GM21737 (cell line): ENCODE data around the gene CD53.
"Not testable (repeated sequence)": the region's sequence is repeated elsewhere in the genome, so short reads cannot be mapped to it uniquely, and the experiment has no call there.

Experiments
- ATAC-seq: cut with Tn5 transposase; IDR thresholded peaks from one replicate; pipeline ENCODE4 v1.9.1; 2021; ENCODE audit warnings: mild to moderate bottlenecking, moderate library complexity; ENCODE audit not compliant: unreplicated experiment

The CD53 gene, protein sequence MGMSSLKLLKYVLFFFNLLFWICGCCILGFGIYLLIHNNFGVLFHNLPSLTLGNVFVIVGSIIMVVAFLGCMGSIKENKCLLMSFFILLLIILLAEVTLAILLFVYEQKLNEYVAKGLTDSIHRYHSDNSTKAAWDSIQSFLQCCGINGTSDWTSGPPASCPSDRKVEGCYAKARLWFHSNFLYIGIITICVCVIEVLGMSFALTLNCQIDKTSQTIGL

DNA sequence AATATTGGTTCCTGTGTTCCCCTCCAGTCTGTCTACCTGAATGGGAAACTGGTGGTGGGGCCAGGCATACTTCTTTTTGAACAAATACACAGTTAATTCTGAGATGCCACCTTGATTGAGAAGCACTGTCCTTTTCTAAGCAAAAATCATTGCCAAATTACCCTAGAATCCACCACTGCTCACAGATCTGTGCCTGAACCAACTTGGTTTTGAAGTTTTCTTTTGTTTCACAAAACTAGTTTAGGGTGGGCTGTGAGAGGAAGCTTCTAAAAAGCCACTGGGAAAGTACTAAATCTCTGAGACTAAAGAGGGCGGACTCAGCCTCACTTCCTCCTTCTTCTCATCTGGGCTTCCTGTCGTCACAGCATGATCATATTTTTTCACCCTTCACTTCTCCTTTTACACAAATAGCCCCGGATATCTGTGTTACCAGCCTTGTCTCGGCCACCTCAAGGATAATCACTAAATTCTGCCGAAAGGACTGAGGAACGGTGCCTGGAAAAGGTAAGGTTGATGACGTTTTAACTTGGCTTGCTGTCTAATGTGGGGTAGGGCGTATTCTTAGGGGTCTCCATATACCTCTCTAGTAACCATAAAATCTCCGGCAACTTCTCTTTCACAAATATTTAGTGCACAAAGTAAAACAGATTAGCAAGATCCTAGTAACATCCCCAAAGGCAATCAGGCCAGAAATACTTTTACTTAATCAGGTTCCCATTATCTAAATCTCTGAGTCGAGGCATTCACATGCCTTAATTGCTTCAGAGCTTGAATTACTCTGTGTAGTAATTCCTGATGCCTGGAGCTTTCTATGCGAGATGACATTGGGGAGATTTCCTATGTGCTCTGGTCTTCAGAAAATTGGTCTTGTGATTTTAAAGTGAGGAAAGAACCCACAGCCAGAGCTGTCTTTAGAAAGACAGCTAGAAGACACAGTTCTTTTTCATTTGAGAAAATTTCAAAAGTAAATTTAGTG, at the start of gene CD53:
Gene CD53, plus strand, starts transcription at position 404 of the 976 bp plus-strand sequence. CDS start 18,261 bp downstream, outside the sequence.
- peak; percentile 45 for ATAC-seq

DNA sequence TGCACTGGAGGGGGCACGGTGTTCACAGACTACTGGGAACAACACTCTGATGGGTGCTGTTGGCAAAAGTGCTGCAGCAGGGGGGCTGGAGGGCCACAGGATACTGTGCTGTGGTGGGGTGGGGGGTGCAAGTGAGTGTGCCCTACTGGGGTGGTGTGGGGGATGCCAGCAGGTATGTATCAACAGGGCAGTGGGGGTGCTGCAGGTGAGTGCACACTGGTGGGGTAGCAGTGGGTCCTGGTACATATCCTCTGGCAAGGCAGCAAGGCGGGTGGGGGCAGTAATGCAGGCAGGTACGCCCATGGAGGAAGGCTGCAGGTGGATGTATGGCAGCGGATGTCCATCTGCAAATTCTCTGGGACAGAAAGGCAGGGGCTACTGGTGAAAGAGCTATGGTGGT, 48.8 kb upstream of the CD53 start:
- no peak for ATAC-seq

DNA sequence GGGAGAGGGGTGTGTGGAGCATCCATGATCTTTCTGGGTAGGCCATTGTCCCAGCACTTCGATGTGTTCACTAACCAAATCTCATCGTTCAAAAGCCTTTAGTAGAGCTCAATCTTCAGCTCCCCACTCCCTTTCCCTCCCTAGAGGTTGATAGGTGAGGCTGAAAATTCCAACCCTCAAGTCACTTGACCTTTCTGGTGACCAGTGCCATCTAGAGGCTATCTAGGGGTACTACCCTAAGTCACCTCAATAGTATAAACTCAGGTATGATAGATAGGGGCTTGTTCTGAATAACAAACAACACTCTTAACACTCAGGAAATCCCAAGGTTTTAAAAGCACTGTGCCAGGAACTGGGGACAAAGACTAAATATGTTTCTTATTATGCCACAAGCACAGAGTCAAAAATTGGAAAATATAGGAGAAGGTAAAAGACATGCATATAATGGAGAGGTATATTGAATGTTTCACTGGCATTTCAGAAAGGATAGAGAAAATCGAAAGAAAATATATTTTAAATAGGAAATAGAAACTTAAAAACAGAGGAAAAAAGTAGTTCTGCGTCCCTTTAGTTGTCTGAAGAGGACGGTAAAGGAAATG, 42.9 kb upstream of the CD53 start:
- no peak for ATAC-seq

DNA sequence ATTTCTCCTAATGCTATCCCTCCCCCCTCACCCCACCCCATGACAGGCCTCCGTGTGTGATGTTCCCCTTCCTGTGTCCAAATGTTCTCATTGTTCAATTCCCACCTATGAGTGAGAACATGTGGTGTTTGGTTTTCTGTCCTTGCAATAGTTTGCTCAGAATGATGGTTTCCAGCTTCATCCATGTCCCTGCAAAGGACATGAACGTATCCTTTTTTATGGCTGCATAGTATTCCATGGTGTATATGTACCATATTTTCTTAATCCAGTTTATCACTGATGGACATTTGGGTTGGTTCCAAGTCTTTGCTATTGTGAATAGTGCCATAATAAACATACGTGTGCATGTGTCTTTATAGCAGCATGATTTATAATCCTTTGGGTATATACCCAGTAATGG, 39.2 kb upstream of the CD53 start:
- ATAC-seq: not testable (repeated sequence)

DNA sequence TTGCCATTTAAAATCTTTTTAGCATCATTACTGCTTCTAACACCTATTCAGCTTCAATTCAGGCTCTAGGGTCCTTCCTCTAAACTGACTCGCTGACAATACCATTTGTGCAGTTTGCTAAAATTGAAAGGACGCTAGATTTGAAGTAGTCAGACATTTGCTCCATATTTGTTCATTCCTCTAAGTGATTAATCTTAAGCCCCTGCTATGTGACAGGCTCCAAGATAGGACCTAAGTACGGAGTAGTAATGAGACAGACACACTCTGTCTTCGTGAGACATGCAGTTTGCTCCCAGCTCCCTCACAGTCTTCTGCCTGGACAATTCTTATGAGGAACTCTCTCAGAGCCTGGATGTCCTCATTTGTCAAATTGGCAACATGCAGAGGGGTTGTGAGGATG, 26.1 kb upstream of the CD53 start:
- ATAC-seq: no peak

DNA sequence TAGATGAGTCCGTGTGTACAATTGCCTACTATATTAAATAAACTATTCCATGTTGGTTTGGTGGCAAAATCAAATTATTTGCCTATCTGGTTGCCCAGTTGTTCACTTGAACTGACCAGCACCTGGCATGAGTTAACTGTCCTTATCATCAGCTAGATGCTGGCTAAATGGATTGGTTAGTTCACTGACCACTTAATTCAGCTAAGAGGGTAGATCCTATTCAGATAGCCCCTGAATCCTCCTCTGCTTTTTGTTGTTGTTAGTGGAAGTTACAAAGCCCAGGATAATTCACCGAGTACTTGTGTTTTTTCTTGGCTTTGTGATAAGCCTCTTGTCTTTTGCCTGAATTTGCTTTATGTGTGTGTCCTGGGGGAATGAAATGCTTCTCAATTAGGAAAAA, 22.8 kb upstream of the CD53 start:
- no peak for ATAC-seq

DNA sequence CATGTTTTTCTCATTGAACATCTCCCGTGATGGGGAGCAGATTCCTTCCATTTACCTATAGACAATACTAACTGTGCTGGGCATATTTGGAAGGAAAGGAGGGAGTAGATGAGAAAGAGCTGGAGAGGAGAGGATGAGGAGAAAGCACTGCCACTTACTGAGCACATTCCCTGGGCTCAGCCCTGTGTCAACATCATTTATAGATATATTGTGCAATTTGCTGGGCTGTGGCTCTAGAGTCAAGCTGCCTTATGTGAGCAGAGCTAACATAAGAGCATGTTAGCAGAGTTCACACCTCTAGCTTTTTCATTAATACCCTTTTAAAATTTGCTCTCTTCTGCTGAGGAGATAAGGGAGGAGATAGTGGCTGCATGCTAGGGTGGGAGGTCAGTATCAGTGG, 22.3 kb upstream of the CD53 start:
- ATAC-seq: no peak

DNA sequence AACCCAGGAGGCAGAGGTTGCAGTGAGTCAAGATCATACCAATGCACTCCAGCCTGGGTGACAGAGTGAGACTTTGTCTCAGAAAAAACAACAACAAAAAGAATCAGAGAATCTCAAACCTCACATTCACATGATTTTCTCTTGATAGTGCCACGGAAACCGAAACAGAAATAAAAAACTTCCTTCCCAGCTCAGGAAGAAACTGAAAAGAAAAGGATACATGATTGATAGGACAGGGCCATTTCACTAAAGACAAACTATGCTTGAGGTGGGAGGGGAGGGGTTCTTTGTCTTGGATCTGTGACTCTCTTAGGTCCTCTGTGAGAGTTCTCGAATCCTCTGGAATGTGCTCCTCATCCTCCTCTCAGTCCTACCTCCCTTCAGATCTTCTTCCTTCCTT, 19.8 kb upstream of the CD53 start:
- no peak for ATAC-seq

DNA sequence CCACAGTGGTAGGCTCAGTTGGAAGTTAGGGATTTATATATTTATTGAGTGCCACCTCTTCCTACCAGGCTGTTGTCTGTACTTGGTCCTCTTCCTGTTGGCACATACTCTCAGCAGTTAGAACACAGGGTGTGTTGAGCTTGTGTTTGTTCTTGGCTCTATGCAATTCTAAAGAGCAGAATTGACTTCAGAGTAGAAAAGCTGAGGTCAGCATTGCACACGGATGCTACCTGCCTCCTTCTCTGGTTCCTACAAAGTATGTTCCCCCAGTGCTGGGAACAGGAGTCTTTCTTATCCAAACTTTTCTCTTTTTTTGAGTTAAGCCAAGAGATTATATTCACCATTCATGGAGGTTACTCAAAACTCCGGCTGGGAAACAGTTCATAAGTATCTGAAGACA, 16.5 kb upstream of the CD53 start:
- no peak for ATAC-seq

DNA sequence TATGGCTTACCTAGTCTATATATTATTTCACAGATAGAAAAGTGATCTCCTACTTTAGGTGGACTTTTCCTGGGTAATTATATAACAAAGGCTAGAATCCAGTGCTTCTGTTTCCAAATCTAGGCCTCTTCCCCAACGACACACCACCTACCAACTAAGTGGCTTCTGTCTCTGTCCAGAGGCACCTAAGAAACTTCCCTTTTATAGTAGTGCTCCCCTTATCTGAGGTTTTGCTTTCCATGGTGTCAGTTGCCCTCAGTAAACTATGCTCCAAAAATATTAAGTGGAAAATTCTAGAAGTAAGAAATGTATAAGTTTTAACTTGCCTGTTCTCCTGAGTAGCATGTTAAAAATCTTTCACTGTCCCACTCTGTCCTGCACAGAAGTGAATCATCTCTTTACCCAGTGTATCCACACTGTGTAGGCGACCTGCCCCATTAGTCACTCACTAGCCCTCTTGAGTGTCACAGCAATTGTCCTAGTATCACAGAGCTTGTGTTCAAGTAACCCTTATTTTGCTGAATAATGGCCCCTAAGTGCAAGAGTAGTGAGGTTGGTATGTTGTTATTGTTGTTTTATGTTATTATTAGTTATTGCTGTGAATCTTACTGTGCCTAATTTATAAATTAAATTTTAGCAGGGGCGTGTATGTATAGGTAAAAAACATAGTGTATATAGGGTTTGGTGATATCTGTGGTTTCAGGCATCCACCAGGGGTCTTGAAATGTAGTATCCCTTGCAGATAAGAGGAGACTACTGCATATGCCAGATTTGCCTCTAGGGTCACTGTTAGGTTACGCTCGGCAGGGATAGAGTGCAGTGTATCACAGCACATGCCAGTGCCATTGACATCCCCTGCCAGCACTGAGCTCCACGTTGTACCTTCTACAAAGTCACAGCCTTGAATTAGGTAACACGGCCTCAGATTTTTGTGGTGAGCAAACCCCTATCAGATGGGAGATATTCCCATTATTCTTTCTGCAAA, 14.7 kb upstream of the CD53 start:
- no peak for ATAC-seq

DNA sequence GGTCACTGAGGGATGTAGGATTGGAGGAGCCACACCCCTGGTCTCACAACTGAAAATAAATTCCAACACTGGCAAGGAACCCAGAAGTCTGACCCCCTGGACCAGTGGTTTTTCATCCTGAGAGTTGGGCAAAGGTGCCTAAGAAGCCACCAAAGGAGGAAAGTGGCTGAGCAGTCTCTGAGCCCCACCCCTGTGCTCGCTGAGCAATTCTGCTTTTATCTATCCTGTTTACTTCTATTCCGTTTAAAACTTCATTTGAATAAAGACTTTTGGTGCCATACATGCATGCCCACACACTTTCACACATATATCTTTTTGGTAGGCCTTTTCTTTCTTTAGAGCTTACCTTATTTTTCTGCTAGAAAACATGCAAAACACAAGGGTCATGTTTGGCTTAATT, 13.9 kb upstream of the CD53 start:
- ATAC-seq: no peak

DNA sequence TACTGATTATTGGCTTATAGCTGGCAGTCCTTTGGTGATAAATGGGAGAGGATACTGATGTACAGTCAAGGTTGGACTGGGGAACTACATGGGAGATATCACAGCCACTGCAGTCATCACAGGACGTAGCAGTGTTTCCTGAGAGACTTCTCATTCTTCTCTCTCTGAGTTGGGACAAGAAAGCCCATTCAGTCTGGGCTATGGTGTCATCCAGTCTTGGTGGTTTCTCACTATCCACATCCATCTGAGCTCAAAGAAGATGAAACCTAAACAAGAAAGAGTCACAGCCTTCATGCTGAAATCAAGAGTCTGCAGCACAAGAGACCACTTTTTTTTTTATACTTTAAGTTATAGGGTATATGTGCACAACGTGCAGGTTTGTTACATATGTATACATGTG, 12.8 kb upstream of the CD53 start:
- no peak for ATAC-seq

DNA sequence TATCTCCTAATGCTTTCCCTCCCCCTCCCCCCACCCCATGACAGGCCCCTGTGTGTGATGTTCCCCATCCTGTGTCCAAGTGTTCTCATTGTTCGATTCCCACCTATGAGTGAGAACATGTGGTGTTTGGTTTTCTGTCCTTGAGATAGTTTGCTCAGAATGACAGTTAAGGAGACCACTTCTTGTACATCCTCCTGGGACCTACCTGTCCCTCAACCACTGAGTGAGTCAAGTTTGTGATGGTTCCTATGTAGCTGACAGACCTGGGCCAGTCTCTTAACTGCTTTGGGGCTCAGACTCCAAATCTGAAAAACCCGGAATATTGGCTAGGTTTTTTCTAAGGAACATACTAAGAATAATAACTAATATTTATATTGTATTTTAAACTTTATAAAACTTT, 12.3 kb upstream of the CD53 start:
- ATAC-seq: not testable (repeated sequence)

DNA sequence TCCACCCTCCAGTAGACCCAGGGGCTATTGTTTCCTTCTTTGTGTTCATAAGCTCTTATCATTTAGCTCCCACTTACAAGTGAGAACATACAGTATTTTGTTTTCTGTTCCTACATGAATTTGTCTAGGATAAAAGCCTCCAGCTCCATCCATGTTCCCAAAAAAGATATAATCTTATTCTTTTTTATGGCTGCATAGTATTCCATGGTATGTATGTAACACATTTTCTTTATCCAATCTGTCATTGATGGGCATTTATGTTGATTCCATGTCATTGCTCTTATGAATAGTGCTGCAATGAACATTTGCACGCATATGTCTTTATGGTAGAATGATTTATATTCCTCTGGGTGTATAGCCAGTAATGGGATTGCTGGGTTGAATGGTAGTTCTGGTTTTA, 11.0 kb upstream of the CD53 start:
- not testable (repeated sequence) for ATAC-seq

DNA sequence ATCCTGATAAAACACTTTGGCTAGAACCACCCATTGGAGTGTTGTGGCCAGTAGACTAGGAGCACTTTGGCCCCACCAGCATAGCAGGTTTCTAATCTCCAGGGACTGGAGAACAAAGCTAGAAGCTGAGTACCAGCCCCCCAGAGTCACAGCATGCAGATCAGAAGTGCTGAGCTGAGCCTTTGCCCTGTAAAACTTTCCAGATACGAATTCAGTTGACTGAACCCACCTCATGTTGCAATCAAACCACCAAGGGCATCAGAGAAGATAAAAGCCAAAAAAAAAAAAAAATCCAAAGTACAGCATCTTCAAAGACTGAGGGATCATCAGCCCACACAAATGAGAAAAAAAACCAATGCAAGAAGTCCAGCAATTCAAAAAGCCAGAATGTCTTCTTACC, 8.7 kb upstream of the CD53 start:
- no peak for ATAC-seq

DNA sequence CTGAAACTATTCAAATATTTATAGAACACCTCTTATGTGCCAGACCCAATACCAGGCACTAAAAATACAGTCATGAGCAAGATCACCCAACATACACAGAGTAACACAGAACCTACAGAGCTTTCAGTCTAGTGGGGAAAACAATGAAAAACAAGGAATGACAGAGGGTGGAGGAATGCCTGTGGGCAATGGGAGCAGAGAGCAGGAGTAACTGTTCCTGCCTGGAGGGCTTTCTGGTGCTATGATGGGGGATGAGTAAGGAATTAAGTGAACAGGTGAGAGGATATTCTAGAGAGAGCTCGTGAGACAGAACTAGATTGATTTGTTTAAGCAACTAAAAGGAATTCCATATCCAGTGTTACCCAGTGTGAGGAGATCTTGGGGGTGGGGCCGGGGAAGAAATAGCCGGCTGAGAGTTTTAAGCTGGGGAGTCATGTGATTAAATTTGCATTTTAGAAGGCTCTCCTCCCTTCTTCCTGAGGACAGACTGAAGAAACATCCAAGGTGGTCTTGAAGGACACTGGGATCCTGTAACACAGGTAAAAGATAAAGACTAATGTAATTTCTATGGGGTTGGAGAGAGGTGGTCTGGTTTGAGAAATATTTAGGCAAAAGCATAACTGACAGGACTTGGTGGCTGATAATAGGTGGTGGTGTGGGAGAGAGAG, 2.1 kb upstream of the CD53 start:
- no peak for ATAC-seq

DNA sequence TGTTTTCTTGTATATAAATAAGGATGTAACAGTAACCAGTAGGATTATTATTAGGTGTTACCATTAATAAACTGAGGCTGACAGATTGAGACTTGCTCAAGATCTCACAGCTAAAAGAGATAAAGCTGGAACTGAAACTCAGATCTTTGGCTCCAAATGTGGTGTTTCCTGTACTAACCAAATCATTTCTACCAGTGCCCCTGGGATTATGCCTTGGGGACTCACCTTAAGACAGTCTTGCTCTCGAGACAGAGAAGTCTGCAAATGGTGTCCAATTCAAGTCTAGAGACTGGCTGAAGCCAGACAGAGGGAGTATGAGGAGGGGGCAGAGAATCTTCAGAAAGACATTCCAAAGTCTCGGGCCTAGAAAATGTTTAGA, 593 bp upstream of the CD53 start:
- ATAC-seq: no peak

DNA sequence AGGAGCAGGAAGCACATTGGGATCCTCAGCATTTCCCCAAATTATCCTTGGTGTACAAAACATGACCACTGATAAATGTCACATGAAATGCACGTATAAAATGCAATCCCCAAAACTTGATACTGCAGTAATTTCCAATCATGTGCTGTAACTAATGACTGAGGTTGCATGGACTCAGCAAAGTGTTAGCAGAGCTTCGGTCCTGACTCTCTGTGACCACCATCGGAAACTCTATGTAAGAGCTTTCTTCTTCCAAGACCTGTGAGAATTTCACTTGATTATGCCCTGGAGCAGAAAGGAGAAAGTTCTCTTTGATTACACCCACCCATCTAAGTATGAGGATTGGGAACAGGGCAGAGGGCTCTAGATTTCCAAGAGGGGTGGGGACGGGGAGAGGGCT, 908 bp downstream of the CD53 start:
- ATAC-seq: no peak

DNA sequence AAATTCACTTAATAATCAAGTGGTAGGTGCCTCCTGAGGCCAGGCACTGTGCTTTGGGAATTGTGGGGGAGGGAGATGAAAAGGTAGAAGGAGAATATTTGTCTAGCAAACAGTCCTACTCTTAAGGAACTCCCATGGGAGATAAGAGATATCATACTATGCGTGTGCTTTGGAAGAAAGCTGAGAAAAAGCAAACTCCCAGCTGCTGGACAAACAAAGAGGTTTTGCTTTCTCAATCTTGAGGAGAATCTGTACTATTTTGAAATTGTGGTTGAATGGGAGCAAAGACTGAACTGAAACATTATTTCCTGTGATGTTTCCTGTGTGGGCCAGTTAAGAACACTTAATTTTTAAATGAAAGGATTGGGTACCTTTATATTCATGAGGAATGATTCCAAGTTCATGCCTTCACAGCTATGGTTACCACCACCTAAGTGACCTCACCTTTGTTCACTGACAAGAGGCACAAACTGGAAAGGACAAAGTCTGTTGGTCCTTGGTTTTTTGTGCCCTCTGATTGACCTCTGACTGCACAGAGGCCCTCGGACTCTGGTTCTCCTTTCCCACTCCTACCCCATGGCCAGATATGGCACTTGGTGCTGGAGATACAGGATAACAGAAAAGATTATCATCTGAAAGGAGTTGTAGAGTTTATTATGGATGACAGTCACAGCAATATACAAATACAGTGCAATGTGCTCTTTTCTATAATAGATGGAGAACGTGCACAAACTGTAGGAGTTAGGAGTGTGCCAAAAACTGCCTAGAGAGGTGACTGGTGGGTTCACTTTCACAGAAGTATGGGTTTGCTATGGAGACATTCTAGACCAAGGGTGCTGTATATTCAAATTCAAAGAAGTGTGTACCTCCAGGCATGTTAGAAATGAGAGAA, 1.6 kb downstream of the CD53 start:
- no peak for ATAC-seq
